ENCODE measurements around the gene HEXIM2. TPM values are rescaled to one million over a fixed set of nuclear protein-coding genes. Genes with fewer than 3 reads are reported as not detected.

Gene HEXIM2
- total and polyA plus RNA-seq, 2 of the 13 experiments (the other 11 are each of a cell fraction or from before 2014, with no cell fraction given) = 27.1 to 32.4 TPM

- TF ChIP-seq, protein P1, sequence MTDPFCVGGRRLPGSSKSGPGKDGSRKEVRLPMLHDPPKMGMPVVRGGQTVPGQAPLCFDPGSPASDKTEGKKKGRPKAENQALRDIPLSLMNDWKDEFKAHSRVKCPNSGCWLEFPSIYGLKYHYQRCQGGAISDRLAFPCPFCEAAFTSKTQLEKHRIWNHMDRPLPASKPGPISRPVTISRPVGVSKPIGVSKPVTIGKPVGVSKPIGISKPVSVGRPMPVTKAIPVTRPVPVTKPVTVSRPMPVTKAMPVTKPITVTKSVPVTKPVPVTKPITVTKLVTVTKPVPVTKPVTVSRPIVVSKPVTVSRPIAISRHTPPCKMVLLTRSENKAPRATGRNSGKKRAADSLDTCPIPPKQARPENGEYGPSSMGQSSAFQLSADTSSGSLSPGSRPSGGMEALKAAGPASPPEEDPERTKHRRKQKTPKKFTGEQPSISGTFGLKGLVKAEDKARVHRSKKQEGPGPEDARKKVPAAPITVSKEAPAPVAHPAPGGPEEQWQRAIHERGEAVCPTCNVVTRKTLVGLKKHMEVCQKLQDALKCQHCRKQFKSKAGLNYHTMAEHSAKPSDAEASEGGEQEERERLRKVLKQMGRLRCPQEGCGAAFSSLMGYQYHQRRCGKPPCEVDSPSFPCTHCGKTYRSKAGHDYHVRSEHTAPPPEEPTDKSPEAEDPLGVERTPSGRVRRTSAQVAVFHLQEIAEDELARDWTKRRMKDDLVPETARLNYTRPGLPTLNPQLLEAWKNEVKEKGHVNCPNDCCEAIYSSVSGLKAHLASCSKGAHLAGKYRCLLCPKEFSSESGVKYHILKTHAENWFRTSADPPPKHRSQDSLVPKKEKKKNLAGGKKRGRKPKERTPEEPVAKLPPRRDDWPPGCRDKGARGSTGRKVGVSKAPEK (CRISPR knock-in tag; IDR thresholded peaks at IDR 0.05; ENCODE audit: borderline replicate concordance) = no peak; the same call in 1 of the 2 replicates
- no peak for TF ChIP-seq SMARCC2 (IDR thresholded peaks at IDR 0.05)
- no peak for TF ChIP-seq ARNT2 (CRISPR knock-in tag; IDR thresholded peaks at IDR 0.05; ENCODE audit: low read depth)
- TF ChIP-seq PRDM10 (CRISPR knock-in tag; IDR thresholded peaks at IDR 0.05; ENCODE audit: low read depth) = peak; percentile 47; the same call in 1 of the 2 replicates
- no peak; the same call in 1 of the 2 replicates for TF ChIP-seq REPIN1 (CRISPR knock-in tag; IDR thresholded peaks at IDR 0.05; ENCODE audit: borderline replicate concordance, low read depth)
- no peak for TF ChIP-seq TBP (CRISPR knock-in tag; IDR thresholded peaks at IDR 0.05)
- no peak for TF ChIP-seq ARNTL (CRISPR knock-in tag; IDR thresholded peaks at IDR 0.05)
- TF ChIP-seq PRPF4 (IDR thresholded peaks at IDR 0.05; ENCODE audit: low read depth, low read length, poor library complexity, severe bottlenecking) = no peak
- TF ChIP-seq, protein P2, sequence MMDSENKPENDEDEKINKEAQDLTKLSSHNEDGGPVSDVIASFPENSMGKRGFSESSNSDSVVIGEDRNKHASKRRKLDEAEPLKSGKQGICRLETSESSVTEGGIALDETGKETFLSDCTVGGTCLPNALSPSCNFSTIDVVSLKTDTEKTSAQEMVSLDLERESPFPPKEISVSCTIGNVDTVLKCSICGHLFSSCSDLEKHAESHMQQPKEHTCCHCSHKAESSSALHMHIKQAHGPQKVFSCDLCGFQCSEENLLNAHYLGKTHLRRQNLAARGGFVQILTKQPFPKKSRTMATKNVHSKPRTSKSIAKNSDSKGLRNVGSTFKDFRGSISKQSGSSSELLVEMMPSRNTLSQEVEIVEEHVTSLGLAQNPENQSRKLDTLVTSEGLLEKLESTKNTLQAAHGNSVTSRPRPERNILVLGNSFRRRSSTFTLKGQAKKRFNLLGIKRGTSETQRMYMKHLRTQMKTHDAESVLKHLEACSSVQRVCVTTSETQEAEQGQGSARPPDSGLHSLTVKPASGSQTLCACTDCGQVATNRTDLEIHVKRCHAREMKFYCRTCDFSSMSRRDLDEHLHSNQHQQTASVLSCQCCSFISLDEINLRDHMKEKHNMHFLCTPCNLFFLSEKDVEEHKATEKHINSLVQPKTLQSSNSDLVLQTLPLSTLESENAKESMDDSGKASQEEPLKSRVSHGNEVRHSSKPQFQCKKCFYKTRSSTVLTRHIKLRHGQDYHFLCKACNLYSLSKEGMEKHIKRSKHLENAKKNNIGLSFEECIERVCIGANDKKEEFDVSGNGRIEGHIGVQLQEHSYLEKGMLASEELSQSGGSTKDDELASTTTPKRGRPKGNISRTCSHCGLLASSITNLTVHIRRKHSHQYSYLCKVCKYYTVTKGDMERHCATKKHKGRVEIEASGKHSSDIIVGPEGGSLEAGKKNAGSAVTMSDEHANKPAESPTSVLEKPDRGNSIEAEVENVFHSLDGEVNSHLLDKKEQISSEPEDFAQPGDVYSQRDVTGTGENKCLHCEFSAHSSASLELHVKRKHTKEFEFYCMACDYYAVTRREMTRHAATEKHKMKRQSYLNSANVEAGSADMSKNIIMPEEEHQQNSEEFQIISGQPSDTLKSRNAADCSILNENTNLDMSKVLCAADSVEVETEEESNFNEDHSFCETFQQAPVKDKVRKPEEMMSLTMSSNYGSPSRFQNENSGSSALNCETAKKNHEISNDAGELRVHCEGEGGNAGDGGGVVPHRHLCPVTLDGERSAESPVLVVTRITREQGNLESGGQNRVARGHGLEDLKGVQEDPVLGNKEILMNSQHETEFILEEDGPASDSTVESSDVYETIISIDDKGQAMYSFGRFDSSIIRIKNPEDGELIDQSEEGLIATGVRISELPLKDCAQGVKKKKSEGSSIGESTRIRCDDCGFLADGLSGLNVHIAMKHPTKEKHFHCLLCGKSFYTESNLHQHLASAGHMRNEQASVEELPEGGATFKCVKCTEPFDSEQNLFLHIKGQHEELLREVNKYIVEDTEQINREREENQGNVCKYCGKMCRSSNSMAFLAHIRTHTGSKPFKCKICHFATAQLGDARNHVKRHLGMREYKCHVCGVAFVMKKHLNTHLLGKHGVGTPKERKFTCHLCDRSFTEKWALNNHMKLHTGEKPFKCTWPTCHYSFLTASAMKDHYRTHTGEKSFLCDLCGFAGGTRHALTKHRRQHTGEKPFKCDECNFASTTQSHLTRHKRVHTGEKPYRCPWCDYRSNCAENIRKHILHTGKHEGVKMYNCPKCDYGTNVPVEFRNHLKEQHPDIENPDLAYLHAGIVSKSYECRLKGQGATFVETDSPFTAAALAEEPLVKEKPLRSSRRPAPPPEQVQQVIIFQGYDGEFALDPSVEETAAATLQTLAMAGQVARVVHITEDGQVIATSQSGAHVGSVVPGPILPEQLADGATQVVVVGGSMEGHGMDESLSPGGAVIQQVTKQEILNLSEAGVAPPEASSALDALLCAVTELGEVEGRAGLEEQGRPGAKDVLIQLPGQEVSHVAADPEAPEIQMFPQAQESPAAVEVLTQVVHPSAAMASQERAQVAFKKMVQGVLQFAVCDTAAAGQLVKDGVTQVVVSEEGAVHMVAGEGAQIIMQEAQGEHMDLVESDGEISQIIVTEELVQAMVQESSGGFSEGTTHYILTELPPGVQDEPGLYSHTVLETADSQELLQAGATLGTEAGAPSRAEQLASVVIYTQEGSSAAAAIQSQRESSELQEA (CRISPR knock-in tag; IDR thresholded peaks at IDR 0.05; ENCODE audit: not compliant biosample characterization) = no peak
- no peak for TF ChIP-seq ZNF672 (CRISPR knock-in tag; IDR thresholded peaks at IDR 0.05)
Observed at GRCh38 chr17:45127548-45128300, 34.0 kb upstream of the HEXIM2 start (continued).
